Lower leg skin (tissue), 4 donors: ENCODE results near the gene ETNK1. TPM values are rescaled to one million over a fixed set of nuclear protein-coding genes. Genes with fewer than 3 reads are reported as not detected.

Experiments
- DNase-seq, 2 donors: peaks; one replicate each; pipeline ENCODE4 v3.0.0-alpha.2; 2019; ENCODE audit warnings: low spot score in 2 of 2
- H3K4me3 ChIP-seq: fragments of 200-600 bp; sonication (generic); 2 replicates; pipeline ENCODE4 v1.5.1; 2017; ENCODE audit warnings: mild to moderate bottlenecking, low read depth; ENCODE audit not compliant: poor library complexity, severe bottlenecking
- CTCF ChIP-seq, 3 donors: fragments of 450-650 bp; IDR thresholded peaks; one replicate each; pipeline ENCODE4 v1.5.1; 2016; ENCODE audit warnings: antibody characterized with exemption in 3 of 3, mild to moderate bottlenecking in 3 of 3, moderate library complexity in 2 of 3
- POLR2A ChIP-seq, 2 donors: fragments of 450-650 bp; IDR thresholded peaks; one replicate each; pipeline ENCODE4 v1.6.1; 2016 to 2017; ENCODE audit warnings: antibody characterized with exemption in 2 of 2, mild to moderate bottlenecking in 1 of 2, moderate library complexity in 1 of 2
- WGBS, 2 donors: methylation state at CpG; one replicate each; pipeline ENCODE4 v1.1.5; 2018; 5-methylcytosine and 5-hydroxymethylcytosine counted together
- intact Hi-C: fragments of 100-400 bp; cut with DNase I; formaldehyde crosslinking; loops from one replicate; pipeline ENCODE4 v1.15.0; 2023; ENCODE audit warnings: low total_unique reads
- total RNA-seq, 4 donors: library from RNA; depleted of rRNA; stranded (reverse); fragments of >200 nt; gene quantifications; one replicate each; pipeline ENCODE4 v1.1.0, GENCODE V29; 2016

ETNK1 gene
- total RNA-seq, 4 donors from 2014 or later = 21.1 to 35.1 (median 23.4) TPM

- intact Hi-C loops = no loop called here
- H3K4me3 ChIP-seq = no peak overlapping the region
- DNase-seq = no peak
- TF ChIP-seq POLR2A (IDR thresholded peaks at IDR 0.05) = no peak
These were observed 28.8 kb downstream of the ETNK1 start for GRCh38 chr12:22653791-22654190.

- intact Hi-C loops = no loop called here
- 66 to 72% methylated on average over 5 of the region's 5 CpGs for WGBS, 2 donors
These were observed 31.4 kb downstream of the ETNK1 start for GRCh38 chr12:22656376-22656775.

GRCh38 chr12:22656831-22657230 lies 31.9 kb downstream of the ETNK1 start:
- TF ChIP-seq POLR2A (IDR thresholded peaks at IDR 0.05) = no peak
- TF ChIP-seq CTCF (IDR thresholded peaks at IDR 0.05) = no peak
- 58 to 63% methylated on average over 1 of the region's 1 CpG for WGBS, 2 donors
- intact Hi-C loops = no loop called here

More at GRCh38 chr12:22656376-22656775, 31.4 kb downstream of the ETNK1 start:
- no peak for TF ChIP-seq POLR2A (IDR thresholded peaks at IDR 0.05)
- TF ChIP-seq CTCF (IDR thresholded peaks at IDR 0.05) = no peak
- DNase-seq = no peak
- H3K4me3 ChIP-seq = no peak overlapping the region

GRCh38 chr12:22657538-22657937 lies 32.6 kb downstream of the ETNK1 start:
- no peak for DNase-seq
- 64 to 73% methylated on average over 1 of the region's 1 CpG for WGBS, 2 donors
- intact Hi-C loops = no loop called here
- TF ChIP-seq POLR2A (IDR thresholded peaks at IDR 0.05) (no peak), CTCF (IDR thresholded peaks at IDR 0.05) (no peak)
- no peak overlapping the region for H3K4me3 ChIP-seq

More at GRCh38 chr12:22656831-22657230, 31.9 kb downstream of the ETNK1 start:
- no peak for DNase-seq
- no peak overlapping the region for H3K4me3 ChIP-seq

- WGBS, 2 donors = 86 to 87% methylated on average over 2 of the region's 2 CpGs
- no peak for TF ChIP-seq CTCF (IDR thresholded peaks at IDR 0.05)
- TF ChIP-seq POLR2A (IDR thresholded peaks at IDR 0.05) = no peak
- H3K4me3 ChIP-seq = no peak overlapping the region
- intact Hi-C loops = no loop called here
- DNase-seq = no peak
These were observed 33.2 kb downstream of the ETNK1 start for GRCh38 chr12:22658214-22658613.

GRCh38 chr12:22662356-22662755 lies 37.4 kb downstream of the ETNK1 start:
- TF ChIP-seq POLR2A (IDR thresholded peaks at IDR 0.05) (no peak), CTCF (IDR thresholded peaks at IDR 0.05) (no peak)
- intact Hi-C loops = no loop called here
- no peak overlapping the region for H3K4me3 ChIP-seq
- no peak for DNase-seq
- WGBS, 2 donors = 100% methylated on average over 1 of the region's 1 CpG
